Measurements from ENCODE around the gene CLEC16A. TPM values are rescaled to one million over a fixed set of nuclear protein-coding genes. Genes with fewer than 3 reads are reported as not detected.

CLEC16A gene
- total and polyA plus RNA-seq, 9 of the 15 experiments (the other 6 are each of a cell fraction or from before 2014, with no cell fraction given), result 1.00 to 22.3 (median 10.0) TPM

DNA sequence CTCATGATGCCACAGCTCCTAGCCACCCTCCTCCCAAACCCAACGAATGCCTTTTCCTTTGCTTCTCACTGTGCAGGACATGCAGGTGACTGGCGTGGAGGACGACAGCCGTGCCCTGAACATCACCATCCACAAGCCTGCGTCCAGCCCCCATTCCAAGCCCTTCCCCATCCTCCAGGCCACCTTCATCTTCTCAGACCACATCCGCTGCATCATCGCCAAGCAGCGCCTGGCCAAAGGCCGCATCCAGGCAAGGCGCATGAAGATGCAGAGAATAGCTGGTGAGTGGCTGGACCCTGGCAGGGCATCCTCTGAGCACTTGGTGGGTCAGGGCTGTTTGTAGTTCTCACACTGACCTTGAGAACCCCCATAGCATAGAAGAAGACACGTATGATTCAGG lies 179.3 kb downstream of the CLEC16A start (continued):
- TF ChIP-seq, protein P1, sequence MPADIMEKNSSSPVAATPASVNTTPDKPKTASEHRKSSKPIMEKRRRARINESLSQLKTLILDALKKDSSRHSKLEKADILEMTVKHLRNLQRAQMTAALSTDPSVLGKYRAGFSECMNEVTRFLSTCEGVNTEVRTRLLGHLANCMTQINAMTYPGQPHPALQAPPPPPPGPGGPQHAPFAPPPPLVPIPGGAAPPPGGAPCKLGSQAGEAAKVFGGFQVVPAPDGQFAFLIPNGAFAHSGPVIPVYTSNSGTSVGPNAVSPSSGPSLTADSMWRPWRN (IDR thresholded peaks at IDR 0.05; ENCODE audit: low read depth), result no peak
- TF ChIP-seq TFAM (CRISPR knock-in tag; conservative IDR thresholded peaks at IDR 0.05) (no peak), PML (IDR thresholded peaks at IDR 0.05; ENCODE audit: low read length) (no peak), RB1 (IDR thresholded peaks at IDR 0.05; ENCODE audit: low read depth) (no peak)

DNA sequence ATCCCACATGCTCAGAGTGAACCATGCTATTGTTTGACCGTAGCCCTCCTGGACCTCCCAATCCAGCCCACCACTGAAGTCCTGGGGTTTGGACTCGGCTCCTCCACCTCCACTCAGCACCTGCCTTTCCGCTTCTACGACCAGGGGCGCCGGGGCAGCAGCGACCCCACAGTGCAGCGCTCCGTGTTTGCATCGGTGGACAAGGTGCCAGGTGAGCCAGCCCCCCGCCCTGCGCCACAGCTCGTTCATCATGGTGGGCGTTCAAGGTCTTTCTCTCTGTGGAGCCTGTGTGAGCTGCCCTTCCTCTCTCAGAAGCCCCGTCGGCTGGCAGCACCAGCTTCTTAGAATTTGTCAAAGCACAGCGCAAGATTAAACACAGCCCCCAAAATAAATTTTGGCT lies 181.6 kb downstream of the CLEC16A start:
- POLR2A ChIA-PET, result interaction anchor here (0.6 to 1.7 kb wide), 5 partner anchors 9 to 26 kb away, joined by 3 to 6 read pairs (median 4); no protein-coding TSS in a partner anchor
- Histone ChIP-seq H4K20me1 (replicated peaks; ENCODE audit: control insufficient read depth, insufficient read depth, low read length) (no peaks in the 10 kb centered on the region), H3K4me2 (ENCODE audit: insufficient read depth, low read length) (no peak overlapping the region), H2AFZ (ENCODE audit: low read depth, low read length) (no peak overlapping the region), H3K4me1 (replicated peaks in 1 of 2; ENCODE audit: control insufficient read depth in 2 of 2, insufficient read depth in 2 of 2, low read length in 2 of 2) (peaks cover 35 to 49% of the 10 kb centered on the region in 2 experiments), H3K27ac (ENCODE audit: extremely low read depth, low read depth, low read length) (no peak overlapping the region), H3K79me2 (ENCODE audit: control insufficient read depth, insufficient read depth, low read length) (no peaks in the 10 kb centered on the region), H3K27me3 (ENCODE audit: control insufficient read depth in 2 of 2, insufficient read depth in 2 of 2, low read length in 2 of 2) (no peaks in the 10 kb centered on the region), H3K4me3 (no peak overlapping the region), H3K9me3 (replicated peaks; ENCODE audit: control insufficient read depth, insufficient read depth, low read depth, low read length) (no peaks in the 10 kb centered on the region), H3K9ac (ENCODE audit: insufficient read depth in 1 of 2, low read depth in 2 of 2, low read length in 2 of 2) (no peak overlapping the region), H3K9me1 (ENCODE audit: control insufficient read depth, insufficient read depth, low read length) (no peaks in the 10 kb centered on the region), H3K36me3 (ENCODE audit: control insufficient read depth, insufficient read depth, low read length) (peaks cover 42% of the 10 kb centered on the region)
- CTCF ChIA-PET (ENCODE audit: low intra/inter-chr PET ratio), result no interaction called here
- no TSS peak for BruUV-seq (replicated peaks)
- TF ChIP-seq, protein P2, sequence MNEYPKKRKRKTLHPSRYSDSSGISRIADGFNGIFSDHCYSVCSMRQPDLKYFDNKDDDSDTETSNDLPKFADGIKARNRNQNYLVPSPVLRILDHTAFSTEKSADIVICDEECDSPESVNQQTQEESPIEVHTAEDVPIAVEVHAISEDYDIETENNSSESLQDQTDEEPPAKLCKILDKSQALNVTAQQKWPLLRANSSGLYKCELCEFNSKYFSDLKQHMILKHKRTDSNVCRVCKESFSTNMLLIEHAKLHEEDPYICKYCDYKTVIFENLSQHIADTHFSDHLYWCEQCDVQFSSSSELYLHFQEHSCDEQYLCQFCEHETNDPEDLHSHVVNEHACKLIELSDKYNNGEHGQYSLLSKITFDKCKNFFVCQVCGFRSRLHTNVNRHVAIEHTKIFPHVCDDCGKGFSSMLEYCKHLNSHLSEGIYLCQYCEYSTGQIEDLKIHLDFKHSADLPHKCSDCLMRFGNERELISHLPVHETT (CRISPR knock-in tag; conservative IDR thresholded peaks at IDR 0.05 in 1 of 2, IDR thresholded peaks at IDR 0.05 in 1 of 2), result no peak
- 85% methylated on average over 14 of the region's 17 CpGs for WGBS (ENCODE audit: insufficient coverage, low coverage, missing lambda C conversion rate)
- ATAC-seq (no peak), FAIRE-seq (no peak), DNase-seq (ENCODE audit: extremely low read depth in 1 of 4, low spot score in 3 of 4) (no peak)
- intact Hi-C loops (cut with micrococcal nuclease) (loop anchor here (5.0 kb wide), 1 partner anchor 76 kb away; no protein-coding TSS in a partner anchor), in situ Hi-C loops (cut with MboI) (no loop called here)

Measured in K562 (cell line).